HL-60 (cell line): ENCODE results near the gene SERF2.

Experiments used
- POLR2AphosphoS5 ChIP-seq: IDR thresholded peaks from 2 replicates; pipeline ENCODE4 v1.6.1; 2012; ENCODE audit warnings: low read depth
- TF ChIP-seq, protein P1 (sequence below): IDR thresholded peaks from one replicate; pipeline ENCODE4 v1.5.1; 2011; ENCODE audit warnings: low read length, control low read depth, inconsistent platforms; ENCODE audit not compliant: insufficient read depth
- TF ChIP-seq, protein P2 (sequence below): IDR thresholded peaks from 2 replicates; pipeline ENCODE4 v1.6.1; 2012; ENCODE audit warnings: low read depth; ENCODE audit not compliant: insufficient replicate concordance

DNA sequence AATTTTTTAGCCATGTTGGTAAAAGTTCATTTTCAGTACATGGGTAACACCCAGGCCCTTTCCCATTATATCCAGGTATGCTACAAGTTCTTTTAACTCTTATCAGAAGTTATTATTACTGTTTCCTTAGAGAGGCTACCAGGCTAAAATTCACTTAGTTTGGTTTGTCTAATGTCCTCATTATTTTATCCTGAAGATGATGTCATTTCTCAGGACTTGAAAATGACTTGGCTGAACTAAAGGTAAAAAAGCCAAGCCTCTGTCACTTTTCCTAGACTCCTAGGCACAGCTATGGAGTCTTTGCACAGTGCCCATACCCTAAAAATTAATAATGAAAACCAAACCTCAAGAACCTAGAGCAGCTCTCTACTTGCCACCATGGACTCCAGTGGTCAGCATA is 19.5 kb upstream of the SERF2 start:
- TF ChIP-seq, protein P1, sequence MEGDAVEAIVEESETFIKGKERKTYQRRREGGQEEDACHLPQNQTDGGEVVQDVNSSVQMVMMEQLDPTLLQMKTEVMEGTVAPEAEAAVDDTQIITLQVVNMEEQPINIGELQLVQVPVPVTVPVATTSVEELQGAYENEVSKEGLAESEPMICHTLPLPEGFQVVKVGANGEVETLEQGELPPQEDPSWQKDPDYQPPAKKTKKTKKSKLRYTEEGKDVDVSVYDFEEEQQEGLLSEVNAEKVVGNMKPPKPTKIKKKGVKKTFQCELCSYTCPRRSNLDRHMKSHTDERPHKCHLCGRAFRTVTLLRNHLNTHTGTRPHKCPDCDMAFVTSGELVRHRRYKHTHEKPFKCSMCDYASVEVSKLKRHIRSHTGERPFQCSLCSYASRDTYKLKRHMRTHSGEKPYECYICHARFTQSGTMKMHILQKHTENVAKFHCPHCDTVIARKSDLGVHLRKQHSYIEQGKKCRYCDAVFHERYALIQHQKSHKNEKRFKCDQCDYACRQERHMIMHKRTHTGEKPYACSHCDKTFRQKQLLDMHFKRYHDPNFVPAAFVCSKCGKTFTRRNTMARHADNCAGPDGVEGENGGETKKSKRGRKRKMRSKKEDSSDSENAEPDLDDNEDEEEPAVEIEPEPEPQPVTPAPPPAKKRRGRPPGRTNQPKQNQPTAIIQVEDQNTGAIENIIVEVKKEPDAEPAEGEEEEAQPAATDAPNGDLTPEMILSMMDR: no peak
- TF ChIP-seq, protein P2, sequence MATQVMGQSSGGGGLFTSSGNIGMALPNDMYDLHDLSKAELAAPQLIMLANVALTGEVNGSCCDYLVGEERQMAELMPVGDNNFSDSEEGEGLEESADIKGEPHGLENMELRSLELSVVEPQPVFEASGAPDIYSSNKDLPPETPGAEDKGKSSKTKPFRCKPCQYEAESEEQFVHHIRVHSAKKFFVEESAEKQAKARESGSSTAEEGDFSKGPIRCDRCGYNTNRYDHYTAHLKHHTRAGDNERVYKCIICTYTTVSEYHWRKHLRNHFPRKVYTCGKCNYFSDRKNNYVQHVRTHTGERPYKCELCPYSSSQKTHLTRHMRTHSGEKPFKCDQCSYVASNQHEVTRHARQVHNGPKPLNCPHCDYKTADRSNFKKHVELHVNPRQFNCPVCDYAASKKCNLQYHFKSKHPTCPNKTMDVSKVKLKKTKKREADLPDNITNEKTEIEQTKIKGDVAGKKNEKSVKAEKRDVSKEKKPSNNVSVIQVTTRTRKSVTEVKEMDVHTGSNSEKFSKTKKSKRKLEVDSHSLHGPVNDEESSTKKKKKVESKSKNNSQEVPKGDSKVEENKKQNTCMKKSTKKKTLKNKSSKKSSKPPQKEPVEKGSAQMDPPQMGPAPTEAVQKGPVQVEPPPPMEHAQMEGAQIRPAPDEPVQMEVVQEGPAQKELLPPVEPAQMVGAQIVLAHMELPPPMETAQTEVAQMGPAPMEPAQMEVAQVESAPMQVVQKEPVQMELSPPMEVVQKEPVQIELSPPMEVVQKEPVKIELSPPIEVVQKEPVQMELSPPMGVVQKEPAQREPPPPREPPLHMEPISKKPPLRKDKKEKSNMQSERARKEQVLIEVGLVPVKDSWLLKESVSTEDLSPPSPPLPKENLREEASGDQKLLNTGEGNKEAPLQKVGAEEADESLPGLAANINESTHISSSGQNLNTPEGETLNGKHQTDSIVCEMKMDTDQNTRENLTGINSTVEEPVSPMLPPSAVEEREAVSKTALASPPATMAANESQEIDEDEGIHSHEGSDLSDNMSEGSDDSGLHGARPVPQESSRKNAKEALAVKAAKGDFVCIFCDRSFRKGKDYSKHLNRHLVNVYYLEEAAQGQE: no peak
- TF ChIP-seq POLR2AphosphoS5: no peak
